Breast epithelium (tissue), 3 donors: Measurements from ENCODE around the gene S1PR4.
"Not testable (repeated sequence)": the region's sequence is repeated elsewhere in the genome, so short reads cannot be mapped to it uniquely, and the experiment has no call there.

Experiments used
- CTCF ChIP-seq, 3 donors: fragments of 450-650 bp; IDR thresholded peaks; one replicate each; pipeline ENCODE4 v1.5.1; 2016 to 2017; ENCODE audit warnings: antibody characterized with exemption in 3 of 3, mild to moderate bottlenecking in 3 of 3, moderate library complexity in 3 of 3
- POLR2A ChIP-seq: fragments of 450-650 bp; IDR thresholded peaks from one replicate; pipeline ENCODE4 v1.6.1; 2016; ENCODE audit warnings: antibody characterized with exemption, mild to moderate bottlenecking, moderate library complexity
- POLR2AphosphoS5 ChIP-seq, 3 donors: sonication (generic); formaldehyde crosslinking; IDR thresholded peaks; one replicate each; pipeline ENCODE4 v1.6.1; 2017; ENCODE audit warnings: antibody characterized with exemption in 3 of 3

GRCh38 chr19:3221576-3221975 lies 43.0 kb downstream of the S1PR4 start:
- TF ChIP-seq POLR2A; CTCF (IDR thresholded peaks at IDR 0.05); POLR2AphosphoS5 (IDR thresholded peaks at IDR 0.05): not testable (repeated sequence)
